ENCODE measurements around the gene TMA7.
"Not testable (repeated sequence)": the region's sequence is repeated elsewhere in the genome, so short reads cannot be mapped to it uniquely, and the experiment has no call there.

Gene TMA7

DNA sequence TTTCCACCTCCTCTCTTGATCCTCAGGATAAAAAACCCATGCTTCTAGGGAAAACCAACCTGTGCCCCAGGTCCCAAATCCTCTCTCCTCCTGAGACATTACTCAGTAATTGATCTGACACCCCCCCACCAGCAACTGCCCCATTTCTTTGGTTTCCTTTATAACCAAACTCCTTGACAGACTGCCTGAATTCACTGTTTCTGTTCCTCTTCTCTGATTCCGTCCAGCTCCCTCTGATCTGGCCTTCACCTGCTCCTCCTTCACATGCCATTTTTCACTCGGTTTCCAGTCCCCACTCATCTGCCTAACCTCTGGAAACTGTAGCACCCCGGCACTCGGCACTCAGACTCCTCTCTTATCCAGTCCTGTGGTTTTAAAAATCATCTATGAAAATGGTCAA, 2.2 kb upstream of the TMA7 start:
- no peak for DNase-seq

GRCh38 chr3:48440590-48440958, 517 bp downstream of the TMA7 start:
- DNase-seq, result no peak

- DNase-seq, result no peak
These were observed 1.9 kb downstream of the TMA7 start for GRCh38 chr3:48441940-48442339.

DNA sequence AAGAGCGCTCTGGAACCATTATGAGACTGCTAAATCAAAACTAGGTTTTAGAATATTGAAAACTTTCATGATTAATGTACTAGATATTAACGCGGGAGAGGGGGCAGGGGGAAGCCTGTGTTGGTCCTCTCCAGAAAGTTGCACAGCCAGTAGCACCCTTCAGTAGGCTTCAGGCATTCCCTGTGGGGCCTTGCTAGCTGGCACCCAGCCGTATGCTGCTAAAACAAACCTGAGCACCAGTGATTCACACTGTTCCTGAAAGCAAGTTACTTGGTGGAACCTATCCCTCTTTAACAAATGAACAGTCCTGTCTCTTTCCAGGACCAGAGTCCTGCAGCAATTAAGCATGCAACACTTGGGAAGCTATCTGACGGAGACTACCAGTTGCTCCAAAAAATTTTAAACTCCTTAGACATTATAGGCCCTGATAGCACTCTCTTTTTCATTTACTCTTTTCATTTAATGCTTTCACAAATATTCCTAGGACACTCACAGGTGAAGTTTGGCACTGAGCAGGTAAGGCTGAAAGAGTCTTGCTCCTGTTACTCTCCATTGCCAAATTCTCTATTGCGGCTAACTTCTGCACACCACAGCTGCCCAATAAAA, 5.3 kb downstream of the TMA7 start:
- no peak for DNase-seq

DNA sequence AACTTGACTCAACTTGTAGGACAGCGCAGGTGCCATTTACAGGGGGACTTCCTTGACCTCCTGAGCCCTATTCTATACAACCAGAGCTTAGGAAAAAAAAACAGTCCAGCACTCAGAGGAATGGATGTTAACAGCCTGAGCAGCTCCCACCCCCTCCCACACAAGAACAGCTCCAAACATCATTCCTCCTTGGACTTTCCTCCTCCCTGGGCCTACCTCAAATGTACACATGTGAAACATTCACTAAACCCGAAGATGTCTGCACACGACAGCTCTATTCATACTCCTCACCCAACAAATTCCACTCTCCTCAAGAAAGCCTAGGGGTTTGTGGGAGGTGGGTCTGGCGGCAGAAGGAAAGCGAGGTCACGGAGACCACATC, 6.0 kb downstream of the TMA7 start:
- no peak for DNase-seq

DNA sequence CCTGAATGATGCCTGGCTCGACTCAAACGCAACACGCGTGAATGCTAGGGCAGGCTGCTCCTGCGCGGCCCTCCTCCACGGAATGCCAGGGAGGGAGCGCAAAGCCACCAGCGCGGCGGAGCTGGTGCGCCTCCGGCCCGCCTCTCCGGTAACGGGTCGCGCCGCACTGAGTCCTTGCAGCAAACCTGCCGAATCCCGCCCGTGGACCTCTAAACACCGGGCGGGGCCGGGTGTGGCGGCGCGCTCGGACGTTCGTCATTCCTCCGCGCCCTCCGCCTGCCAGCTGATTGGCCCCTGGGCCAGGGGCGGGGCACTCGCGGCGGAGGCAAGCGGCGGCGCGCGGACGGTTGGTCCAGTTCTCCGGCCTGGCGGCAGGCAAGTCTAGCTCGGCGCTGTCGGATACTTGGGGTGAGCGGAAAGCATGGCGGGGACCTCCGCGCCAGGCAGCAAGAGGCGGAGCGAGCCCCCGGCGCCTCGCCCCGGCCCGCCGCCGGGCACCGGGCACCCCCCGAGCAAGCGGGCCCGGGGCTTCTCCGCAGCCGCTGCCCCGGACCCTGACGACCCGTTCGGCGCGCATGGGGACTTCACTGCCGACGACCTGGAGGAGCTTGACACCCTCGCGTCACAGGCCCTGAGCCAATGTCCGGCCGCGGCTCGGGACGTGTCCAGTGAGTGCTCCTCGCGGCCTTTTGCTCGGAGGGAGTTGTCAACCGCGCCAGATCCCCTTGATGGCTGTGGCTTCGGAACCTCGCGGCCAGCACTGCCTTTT, 6.6 kb downstream of the TMA7 start, which contains the start of gene ATRIP:
ATRIP (plus strand) TSS at position 313 of the 769 bp plus-strand sequence; CDS start at position 422, 109 bp downstream.
- DNase-seq, result peak; percentile 66

DNA sequence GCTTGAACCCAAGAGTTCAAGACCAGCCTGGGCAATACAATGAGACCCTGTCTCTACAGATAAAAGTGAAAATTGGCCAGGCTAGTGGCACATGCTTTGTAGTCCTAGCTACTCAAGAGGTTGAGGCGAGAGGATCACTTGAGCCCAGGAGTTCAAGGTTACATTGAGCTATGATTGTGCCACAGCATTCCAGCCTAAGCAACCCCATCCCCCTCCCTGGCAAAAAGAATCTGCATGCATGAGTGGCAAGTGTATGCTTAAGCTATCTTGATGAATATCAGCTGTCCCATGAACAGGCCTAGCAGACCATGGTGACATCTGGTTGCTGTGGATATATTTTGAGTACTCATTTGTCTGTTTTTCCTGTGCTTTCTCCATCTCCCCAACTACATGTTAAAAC, 11.2 kb downstream of the TMA7 start:
- DNase-seq, result no peak

GRCh38 chr3:48456456-48456855, 16.4 kb downstream of the TMA7 start:
- DNase-seq, result no peak

GRCh38 chr3:48459331-48459730, 19.3 kb downstream of the TMA7 start:
- no peak for DNase-seq

DNA sequence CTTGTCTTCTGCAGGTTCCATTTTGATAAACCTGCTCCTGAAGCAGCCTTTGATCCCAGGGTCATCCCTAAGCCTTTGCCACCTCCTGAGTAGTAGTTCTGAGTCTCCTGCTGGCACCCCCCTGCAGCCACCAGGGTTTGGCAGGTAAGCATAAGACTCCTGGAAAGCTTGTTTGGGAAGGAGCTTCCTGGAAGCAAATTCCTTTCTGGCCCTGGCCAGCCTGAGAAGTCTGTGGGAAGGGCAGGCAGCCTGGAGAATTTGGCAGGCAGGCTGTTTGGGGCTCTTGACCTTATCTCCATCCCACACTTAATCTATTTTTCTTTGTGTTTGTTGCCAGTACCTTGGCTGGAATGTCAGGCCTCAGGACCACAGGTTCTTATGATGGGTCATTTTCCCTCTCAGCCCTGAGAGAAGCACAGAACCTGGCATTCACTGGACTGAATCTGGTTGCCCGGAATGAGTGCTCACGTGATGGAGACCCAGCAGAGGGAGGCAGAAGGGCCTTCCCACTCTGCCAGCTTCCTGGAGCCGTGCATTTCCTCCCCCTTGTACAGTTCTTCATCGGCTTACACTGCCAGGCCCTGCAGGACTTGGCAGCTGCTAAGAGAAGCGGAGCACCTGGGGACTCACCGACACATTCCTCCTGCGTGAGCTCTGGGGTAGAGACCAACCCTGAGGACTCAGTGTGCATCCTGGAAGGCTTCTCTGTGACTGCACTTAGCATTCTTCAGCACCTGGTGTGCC, 19.9 kb downstream of the TMA7 start:
- no peak for DNase-seq

DNA sequence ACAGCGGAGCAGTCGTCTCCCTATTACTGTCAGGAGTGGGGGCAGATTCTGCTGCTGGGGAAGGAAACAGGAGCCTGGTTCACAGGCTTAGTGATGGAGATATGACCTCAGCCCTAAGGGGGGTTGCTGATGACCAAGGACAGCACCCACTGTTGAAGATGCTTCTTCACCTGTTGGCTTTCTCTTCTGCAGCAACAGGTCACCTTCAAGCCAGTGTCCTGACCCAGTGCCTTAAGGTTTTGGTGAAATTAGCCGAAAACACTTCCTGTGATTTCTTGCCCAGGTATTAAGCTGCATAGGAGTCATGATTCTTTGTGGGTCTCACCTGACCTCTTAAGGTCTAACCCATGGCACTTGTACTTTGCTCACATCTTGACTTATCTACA, 20.5 kb downstream of the TMA7 start:
- DNase-seq, result no peak

- DNase-seq, result not testable (repeated sequence)
These were observed 21.7 kb downstream of the TMA7 start for GRCh38 chr3:48461767-48462166.

- no peak for DNase-seq
These were observed 23.6 kb downstream of the TMA7 start for GRCh38 chr3:48463703-48464102.

DNA sequence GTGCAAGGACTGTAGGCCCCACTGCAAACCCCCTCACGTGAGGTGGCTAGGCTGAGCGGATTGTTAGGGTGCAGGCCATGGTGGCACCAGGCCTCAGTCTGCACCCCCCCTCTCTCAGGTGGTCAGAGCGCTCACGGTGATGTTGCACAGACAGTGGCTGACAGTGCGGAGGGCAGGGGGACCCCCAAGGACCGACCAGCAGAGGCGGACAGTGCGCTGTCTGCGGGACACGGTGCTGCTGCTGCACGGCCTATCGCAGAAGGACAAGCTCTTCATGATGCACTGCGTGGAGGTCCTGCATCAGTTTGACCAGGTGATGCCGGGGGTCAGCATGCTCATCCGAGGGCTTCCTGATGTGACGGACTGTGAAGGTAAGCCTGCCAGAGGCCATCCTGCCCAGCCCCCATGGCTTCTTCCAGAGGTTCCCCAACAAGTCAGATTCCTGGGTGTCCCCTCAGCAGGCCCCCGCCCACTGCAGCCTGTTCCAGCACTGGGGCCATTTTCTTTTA, 24.7 kb downstream of the TMA7 start:
- no peak for DNase-seq

DNA sequence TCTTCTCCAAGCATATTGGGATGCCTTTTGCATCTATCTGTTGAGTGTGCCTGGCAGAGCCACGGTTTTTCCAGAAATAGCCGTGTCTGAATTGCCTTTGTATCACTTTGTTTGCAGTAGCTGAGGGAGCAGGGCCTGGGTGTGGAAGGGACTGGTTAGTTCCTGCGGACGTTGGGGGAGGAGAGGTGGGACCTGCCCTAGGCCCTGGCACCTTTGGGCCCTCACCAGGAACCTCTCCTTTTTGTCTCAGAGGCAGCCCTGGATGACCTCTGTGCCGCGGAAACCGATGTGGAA, 25.1 kb downstream of the TMA7 start:
- DNase-seq, result no peak

- DNase-seq, result peak; percentile 47
These were observed 25.7 kb downstream of the TMA7 start for GRCh38 chr3:48465531-48466378.

- DNase-seq, result no peak
These were observed 26.5 kb downstream of the TMA7 start for GRCh38 chr3:48466386-48467109.

GRCh38 chr3:48467110-48467454, 27.0 kb downstream of the TMA7 start:
- DNase-seq, result no peak

DNA sequence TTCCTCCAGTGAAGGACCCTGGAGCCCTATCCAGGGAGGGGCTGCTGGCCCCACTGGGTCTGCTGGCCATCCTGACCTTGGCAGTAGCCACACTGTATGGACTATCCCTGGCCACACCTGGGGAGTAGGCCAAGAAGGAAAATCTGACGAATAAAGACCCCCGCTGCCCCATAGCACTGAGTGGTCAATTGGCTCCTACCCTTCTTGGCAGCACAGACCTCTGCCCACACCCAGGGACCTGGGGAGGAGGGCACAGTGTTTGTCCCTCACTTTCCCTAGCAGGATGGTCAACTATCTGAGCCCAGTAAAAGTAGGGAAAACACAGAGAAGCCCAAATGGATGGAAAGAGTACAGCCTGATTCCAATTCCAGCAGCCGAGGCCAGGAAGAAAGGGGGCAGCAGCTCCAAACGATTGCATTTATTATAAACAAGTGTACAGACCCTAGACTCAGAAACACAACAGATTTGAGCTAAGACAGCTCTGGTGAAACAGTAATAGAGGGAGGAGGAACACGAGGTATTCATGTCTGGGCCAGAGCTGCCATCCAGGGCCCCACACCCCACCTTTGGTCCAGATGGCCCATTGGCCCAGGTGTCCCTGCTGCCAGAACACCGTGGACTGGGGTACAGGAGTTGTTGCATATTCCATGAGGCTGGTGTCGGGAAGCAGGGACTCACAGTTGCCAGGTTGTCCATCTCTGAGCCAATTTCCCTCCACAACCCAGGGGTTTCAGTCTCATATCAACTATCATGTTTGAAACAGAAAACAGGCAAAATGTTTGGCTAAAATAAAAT, 27.6 kb downstream of the TMA7 start:
- no peak for DNase-seq

DNA sequence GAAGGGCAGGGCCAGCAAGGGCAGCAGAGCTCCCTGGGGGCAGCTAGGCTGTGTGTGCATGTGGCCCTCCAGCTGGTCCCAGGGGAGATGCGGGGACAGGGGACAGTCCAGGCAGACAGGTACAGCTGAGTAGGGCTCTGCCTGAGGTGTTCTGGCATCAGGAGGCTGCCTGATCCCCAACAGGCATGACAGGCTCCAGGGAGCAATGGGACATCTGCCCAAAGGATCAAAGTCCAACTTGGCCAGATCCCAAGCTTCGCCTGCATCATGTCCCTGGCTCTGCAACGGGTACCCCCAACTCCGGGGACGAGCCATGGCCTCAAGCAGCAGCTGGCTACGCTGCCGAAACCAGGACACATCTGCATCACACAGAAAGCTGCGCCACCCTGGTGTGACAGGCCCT, 28.3 kb downstream of the TMA7 start:
- DNase-seq, result no peak

GRCh38 chr3:48469046-48469915, 29.2 kb downstream of the TMA7 start:
- DNase-seq, result no peak
